A549 (cell line): ENCODE results near the gene TMEM18. TPM values are rescaled to one million over a fixed set of nuclear protein-coding genes. Genes with fewer than 3 reads are reported as not detected.

Source experiments
- ATAC-seq, 2 experiments: fragments of 200-7000 bp in 1 of 2; fragments of >200 bp in 1 of 2; cut with Nextera tagmentation in 1 of 2; cut with Tn5 transposase in 1 of 2; 3 replicates each; pipeline versions ENCODE4 v1.8.0 to v1.9.1; 2018 to 2020; ENCODE audit warnings: mild to moderate bottlenecking in 1 of 2, moderate library complexity in 1 of 2
- CTCF ChIA-PET: fragments of 300-600 bp; sonication (Branson Sonifier 250); formaldehyde crosslinking; extraction: SDS; loops from one replicate; lab custom pipeline; 2021; ENCODE audit warnings: antibody characterized with exemption, inconsistent platforms; lab: Yijun Ruan, JAX
- POLR2A ChIA-PET: fragments of 350-600 bp; formaldehyde crosslinking; extraction: SDS; loops from one replicate; lab custom pipeline; 2021; ENCODE audit warnings: antibody characterized with exemption, inconsistent platforms; lab: Yijun Ruan, JAX
- DNase-seq, 2 experiments: peaks; one replicate each; pipeline versions ENCODE4 v3.0.0 to v3.0.0-alpha.2; 2011 to 2016; ENCODE audit warnings: low read depth in 1 of 2, low spot score in 1 of 2
- FAIRE-seq: peaks from 2 replicates; lab custom pipeline; 2011; peaks lifted over from hg19 to GRCh38; lab: Jason Lieb, UNC
- H3K27ac ChIP-seq, 2 experiments: fragments of >200 bp; sonication (Bioruptor Twin); formaldehyde crosslinking; 3 replicates each; pipeline ENCODE4 v1.5.1; 2016 to 2017
- H3K4me1 ChIP-seq: fragments of >200 bp; sonication (Bioruptor Twin); formaldehyde crosslinking; 3 replicates; pipeline ENCODE4 v1.6.1; 2016
- H3K4me2 ChIP-seq: fragments of >200 bp; sonication (Bioruptor Twin); formaldehyde crosslinking; 3 replicates; pipeline ENCODE4 v1.6.1; 2016
- H3K4me3 ChIP-seq: fragments of >200 bp; sonication (Bioruptor Twin); formaldehyde crosslinking; 3 replicates; pipeline ENCODE4 v1.5.1; 2016
- H3K9me3 ChIP-seq: fragments of >200 bp; sonication (Bioruptor Twin); formaldehyde crosslinking; 3 replicates; pipeline ENCODE4 v1.6.1; 2016
- BHLHE40 ChIP-seq: IDR thresholded peaks from 2 replicates; pipeline ENCODE4 v1.6.1; 2012; ENCODE audit warnings: low read depth, low read length, inconsistent platforms
- CHD4 ChIP-seq: fragments of 200-600 bp; sonication (generic); IDR thresholded peaks from 2 replicates; pipeline ENCODE4 v1.6.1; 2016; ENCODE audit warnings: antibody characterized with exemption, mild to moderate bottlenecking, borderline replicate concordance
- EHF ChIP-seq: fragments of 250-450 bp; sonication (Bioruptor Pico); IDR thresholded peaks from 2 replicates; pipeline ENCODE4 v1.5.0; 2020; ENCODE audit warnings: mild to moderate bottlenecking
- EHMT2 ChIP-seq: fragments of 200-600 bp; sonication (generic); IDR thresholded peaks from 2 replicates; pipeline ENCODE4 v1.6.1; 2016; ENCODE audit warnings: antibody characterized with exemption, low read depth, mild to moderate bottlenecking, moderate library complexity
- ESRRA ChIP-seq: fragments of 150-350 bp; IDR thresholded peaks from 2 replicates; pipeline ENCODE4 v1.6.1; 2014; ENCODE audit warnings: mild to moderate bottlenecking, low read length, borderline replicate concordance
- GATA3 ChIP-seq: IDR thresholded peaks from 2 replicates; pipeline ENCODE4 v1.6.1; 2012; ENCODE audit warnings: borderline replicate concordance
- HEYL ChIP-seq: fragments of 250-450 bp; sonication (Bioruptor Pico); IDR thresholded peaks from 2 replicates; pipeline ENCODE4 v1.8.0; 2021; ENCODE audit warnings: mild to moderate bottlenecking, moderate library complexity
- HOXB13 ChIP-seq: fragments of 250-450 bp; sonication (Bioruptor Pico); IDR thresholded peaks from 2 replicates; pipeline ENCODE4 v1.5.0; 2020; ENCODE audit warnings: low read depth, mild to moderate bottlenecking, moderate library complexity
- KDM1A ChIP-seq: fragments of 200-600 bp; sonication (generic); IDR thresholded peaks from 2 replicates; pipeline ENCODE4 v1.6.1; 2016; ENCODE audit warnings: low read depth, mild to moderate bottlenecking
- KDM5A ChIP-seq: fragments of 200-600 bp; sonication (generic); IDR thresholded peaks from 2 replicates; pipeline ENCODE4 v1.6.1; 2016; ENCODE audit warnings: antibody characterized with exemption, mild to moderate bottlenecking
- MAZ ChIP-seq: fragments of 150-350 bp; IDR thresholded peaks from 2 replicates; pipeline ENCODE4 v1.6.1; 2014; ENCODE audit warnings: antibody characterized with exemption, low read depth, low read length, borderline replicate concordance
- NFE2L2 ChIP-seq: fragments of 150-350 bp; conservative IDR thresholded peaks from 2 replicates; pipeline ENCODE4 v1.6.1; 2014; ENCODE audit warnings: low read length
- NR3C1 ChIP-seq: fragments of >200 bp; sonication (Bioruptor Twin); formaldehyde crosslinking; IDR thresholded peaks from 3 replicates; pipeline ENCODE4 v1.6.1; 2017
- POLR2A ChIP-seq: IDR thresholded peaks from 2 replicates; pipeline ENCODE4 v1.6.1; 2012; ENCODE audit warnings: mild to moderate bottlenecking, low read length
- POLR2AphosphoS2 ChIP-seq: conservative IDR thresholded peaks from 2 replicates; pipeline ENCODE4 v1.6.1; 2012; ENCODE audit warnings: low read length, improper control_type of control experiment, inconsistent platforms
- RAD21 ChIP-seq, 2 experiments: fragments of >200 bp in 1 of 2; sonication (Bioruptor Twin) in 1 of 2; formaldehyde crosslinking in 1 of 2; IDR thresholded peaks in 1 of 2; conservative IDR thresholded peaks in 1 of 2; 2 replicates in 1 of 2; 3 replicates in 1 of 2; pipeline ENCODE4 v1.6.1; 2012 to 2018; ENCODE audit warnings: inconsistent platforms in 1 of 2
- SREBF2 ChIP-seq: fragments of 450-650 bp; IDR thresholded peaks from 2 replicates; pipeline ENCODE4 v1.6.1; 2014; ENCODE audit warnings: mild to moderate bottlenecking, moderate library complexity
- ZNF302 ChIP-seq: fragments of 250-450 bp; sonication (Bioruptor Pico); IDR thresholded peaks from 2 replicates; pipeline ENCODE4 v1.9.0; 2021; ENCODE audit warnings: inconsistent platforms, mild to moderate bottlenecking, moderate library complexity
- WGBS: methylation state at CpG from one replicate; pipeline ENCODE4 v1.1.6; 2017; ENCODE audit errors: missing lambda C conversion rate; 5-methylcytosine and 5-hydroxymethylcytosine counted together
- polyA plus RNA-seq, 4 experiments: library from polyadenylated mRNA; depleted of rRNA in 3 of 4; stranded (reverse); fragments of >200 nt; fragmentation: RNase III in 1 of 4; extraction: RNeasy Plus Mini Kit Qiagen cat#74134 plus additional on column Dnase treatment in 1 of 4; gene quantifications; 2 replicates in 3 of 4; 3 replicates in 1 of 4; pipeline ENCODE4 v1.2.3, GENCODE V29; 2011 to 2017
- TF ChIP-seq, protein P1 (sequence below): fragments of 250-450 bp; sonication (Bioruptor Pico); IDR thresholded peaks from 2 replicates; pipeline ENCODE4 v1.5.0; 2020; ENCODE audit warnings: low read depth, mild to moderate bottlenecking, moderate library complexity
- TF ChIP-seq, protein P2 (sequence below): fragments of 450-650 bp; IDR thresholded peaks from 2 replicates; pipeline ENCODE4 v1.6.1; 2014; ENCODE audit warnings: antibody characterized with exemption
- TF ChIP-seq, protein P3 (sequence below): fragments of >200 bp; sonication (Bioruptor Twin); formaldehyde crosslinking; IDR thresholded peaks from 3 replicates; pipeline ENCODE4 v1.5.1; 2016
- TF ChIP-seq, protein P4 (sequence below): fragments of 200-600 bp; sonication (generic); IDR thresholded peaks from 2 replicates; pipeline ENCODE4 v1.6.1; 2016; ENCODE audit warnings: antibody characterized with exemption, mild to moderate bottlenecking, moderate library complexity
- TF ChIP-seq, protein P5 (sequence below): IDR thresholded peaks from 2 replicates; pipeline ENCODE4 v1.6.1; 2012; ENCODE audit warnings: low read depth, borderline replicate concordance

TMEM18 gene
- polyA plus RNA-seq, 2 of the 4 experiments (the other 2 are of a cell fraction) = 35.6 to 75.0 TPM

DNA sequence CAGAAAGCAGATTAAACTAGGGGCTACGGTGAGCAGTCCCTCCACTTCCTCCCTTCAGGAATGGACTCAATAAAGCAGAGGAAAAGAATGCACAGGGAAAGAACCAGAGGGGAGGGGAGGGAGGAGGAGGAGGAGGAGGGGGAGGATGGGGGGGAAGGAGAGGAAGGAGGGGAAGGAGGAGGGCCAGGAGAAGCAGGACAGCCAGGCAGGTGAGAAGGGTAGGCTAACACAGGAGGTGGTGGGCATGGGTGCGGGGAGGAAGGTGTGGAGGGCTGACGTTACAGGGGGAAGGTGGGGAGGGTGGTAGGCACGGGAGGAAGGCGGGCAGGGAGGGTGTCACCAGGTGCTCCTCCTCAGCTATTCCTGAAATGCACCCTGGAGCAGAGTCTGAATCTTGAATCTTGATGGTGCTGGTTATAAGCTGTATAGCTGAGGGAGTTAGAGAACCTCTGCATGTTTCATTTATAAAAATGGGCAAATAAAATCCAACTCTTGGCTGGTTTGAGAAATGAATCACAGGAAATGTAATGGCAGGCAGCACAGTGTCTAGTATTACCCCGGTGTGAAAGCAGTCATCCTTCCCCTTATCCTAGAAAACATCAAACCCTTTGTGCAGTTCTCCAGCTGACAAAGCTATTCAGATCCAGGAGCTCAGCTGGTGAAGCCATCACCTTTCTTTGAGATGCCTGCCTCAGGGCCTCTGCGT, 3.4 kb downstream of the TMEM18 start:
- no peak for ATAC-seq
- CTCF ChIA-PET = interaction anchor here (1.6 kb wide), 1 partner anchor 11 kb away, joined by 5 read pairs; no protein-coding TSS in a partner anchor
- H3K4me1 ChIP-seq = peaks cover 23% of the 10 kb centered on the region
- TF ChIP-seq CHD4 = no peak
- TF ChIP-seq, protein P1, sequence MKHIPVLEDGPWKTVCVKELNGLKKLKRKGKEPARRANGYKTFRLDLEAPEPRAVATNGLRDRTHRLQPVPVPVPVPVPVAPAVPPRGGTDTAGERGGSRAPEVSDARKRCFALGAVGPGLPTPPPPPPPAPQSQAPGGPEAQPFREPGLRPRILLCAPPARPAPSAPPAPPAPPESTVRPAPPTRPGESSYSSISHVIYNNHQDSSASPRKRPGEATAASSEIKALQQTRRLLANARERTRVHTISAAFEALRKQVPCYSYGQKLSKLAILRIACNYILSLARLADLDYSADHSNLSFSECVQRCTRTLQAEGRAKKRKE (CRISPR knock-in tag) = no peak
- TF ChIP-seq KDM1A = no peak
- TF ChIP-seq BHLHE40 = no peak
- no peak for TF ChIP-seq SREBF2
- no peak for TF ChIP-seq EHF
- TF ChIP-seq, protein P2, sequence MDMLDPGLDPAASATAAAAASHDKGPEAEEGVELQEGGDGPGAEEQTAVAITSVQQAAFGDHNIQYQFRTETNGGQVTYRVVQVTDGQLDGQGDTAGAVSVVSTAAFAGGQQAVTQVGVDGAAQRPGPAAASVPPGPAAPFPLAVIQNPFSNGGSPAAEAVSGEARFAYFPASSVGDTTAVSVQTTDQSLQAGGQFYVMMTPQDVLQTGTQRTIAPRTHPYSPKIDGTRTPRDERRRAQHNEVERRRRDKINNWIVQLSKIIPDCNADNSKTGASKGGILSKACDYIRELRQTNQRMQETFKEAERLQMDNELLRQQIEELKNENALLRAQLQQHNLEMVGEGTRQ = no peak
- TF ChIP-seq, all 56 proteins: peak for 0
- H3K9me3 ChIP-seq = no peaks in the 10 kb centered on the region
- H3K4me3 ChIP-seq = no peak overlapping the region
- DNase-seq (no peak), FAIRE-seq (no peak)
- peak overlapping the region in 1 of 2 experiments; percentile 5; a peak in 1 of 6 replicates for H3K27ac ChIP-seq
- H3K4me2 ChIP-seq = no peak overlapping the region
- WGBS = 82% methylated on average over 7 of the region's 7 CpGs
- POLR2A ChIA-PET = no interaction called here

DNA sequence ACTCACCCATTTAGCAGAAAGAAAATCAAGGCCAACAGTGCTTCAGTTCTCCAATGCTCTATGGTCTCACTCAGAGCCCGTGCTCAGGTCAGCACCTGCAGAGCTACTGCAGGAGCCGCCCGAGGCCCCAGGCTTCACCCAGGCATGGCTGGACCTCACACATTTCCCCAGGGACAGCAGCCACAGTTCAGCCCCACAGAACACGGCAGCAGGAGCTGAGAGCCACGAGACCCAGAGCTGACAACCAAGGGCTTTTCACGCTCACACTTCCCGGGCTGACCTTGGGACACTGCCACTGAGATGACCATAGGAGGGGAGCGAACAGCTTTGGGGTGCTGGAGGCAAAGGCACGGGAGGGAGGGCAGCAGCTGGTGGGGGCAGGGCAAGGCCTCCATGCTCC, 4.2 kb downstream of the TMEM18 start:
- FAIRE-seq = no peak
- Histone ChIP-seq H3K4me2 (no peak overlapping the region), H3K9me3 (peaks cover 2% of the 10 kb centered on the region; the same call in 1 of the 3 replicates), H3K4me1 (peaks cover 20% of the 10 kb centered on the region), H3K27ac (0 out of 6 replicates have a peak overlapping the region, but pooled peaks of 1 of the 2 experiments have one; percentile 5), H3K4me3 (no peak overlapping the region)
- DNase-seq = no peak
- ChIA-PET CTCF (no interaction called here), POLR2A (no interaction called here)
- 93% methylated on average over 7 of the region's 9 CpGs for WGBS
- TF ChIP-seq ESRRA (no peak), HEYL (CRISPR knock-in tag) (no peak), POLR2AphosphoS2 (no peak), EHMT2 (no peak), RAD21 (conservative IDR thresholded peaks at IDR 0.05 in 1 of 2, IDR thresholded peaks at IDR 0.05 in 1 of 2) (no peak), ZNF302 (no peak), HOXB13 (CRISPR knock-in tag) (no peak), NR3C1 (no peak), BHLHE40 (no peak), KDM5A (no peak), POLR2A (no peak), GATA3 (no peak), NFE2L2 (no peak), EHF (no peak), MAZ (no peak)
- TF ChIP-seq, protein P3, sequence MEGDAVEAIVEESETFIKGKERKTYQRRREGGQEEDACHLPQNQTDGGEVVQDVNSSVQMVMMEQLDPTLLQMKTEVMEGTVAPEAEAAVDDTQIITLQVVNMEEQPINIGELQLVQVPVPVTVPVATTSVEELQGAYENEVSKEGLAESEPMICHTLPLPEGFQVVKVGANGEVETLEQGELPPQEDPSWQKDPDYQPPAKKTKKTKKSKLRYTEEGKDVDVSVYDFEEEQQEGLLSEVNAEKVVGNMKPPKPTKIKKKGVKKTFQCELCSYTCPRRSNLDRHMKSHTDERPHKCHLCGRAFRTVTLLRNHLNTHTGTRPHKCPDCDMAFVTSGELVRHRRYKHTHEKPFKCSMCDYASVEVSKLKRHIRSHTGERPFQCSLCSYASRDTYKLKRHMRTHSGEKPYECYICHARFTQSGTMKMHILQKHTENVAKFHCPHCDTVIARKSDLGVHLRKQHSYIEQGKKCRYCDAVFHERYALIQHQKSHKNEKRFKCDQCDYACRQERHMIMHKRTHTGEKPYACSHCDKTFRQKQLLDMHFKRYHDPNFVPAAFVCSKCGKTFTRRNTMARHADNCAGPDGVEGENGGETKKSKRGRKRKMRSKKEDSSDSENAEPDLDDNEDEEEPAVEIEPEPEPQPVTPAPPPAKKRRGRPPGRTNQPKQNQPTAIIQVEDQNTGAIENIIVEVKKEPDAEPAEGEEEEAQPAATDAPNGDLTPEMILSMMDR = no peak
- TF ChIP-seq, protein P4, sequence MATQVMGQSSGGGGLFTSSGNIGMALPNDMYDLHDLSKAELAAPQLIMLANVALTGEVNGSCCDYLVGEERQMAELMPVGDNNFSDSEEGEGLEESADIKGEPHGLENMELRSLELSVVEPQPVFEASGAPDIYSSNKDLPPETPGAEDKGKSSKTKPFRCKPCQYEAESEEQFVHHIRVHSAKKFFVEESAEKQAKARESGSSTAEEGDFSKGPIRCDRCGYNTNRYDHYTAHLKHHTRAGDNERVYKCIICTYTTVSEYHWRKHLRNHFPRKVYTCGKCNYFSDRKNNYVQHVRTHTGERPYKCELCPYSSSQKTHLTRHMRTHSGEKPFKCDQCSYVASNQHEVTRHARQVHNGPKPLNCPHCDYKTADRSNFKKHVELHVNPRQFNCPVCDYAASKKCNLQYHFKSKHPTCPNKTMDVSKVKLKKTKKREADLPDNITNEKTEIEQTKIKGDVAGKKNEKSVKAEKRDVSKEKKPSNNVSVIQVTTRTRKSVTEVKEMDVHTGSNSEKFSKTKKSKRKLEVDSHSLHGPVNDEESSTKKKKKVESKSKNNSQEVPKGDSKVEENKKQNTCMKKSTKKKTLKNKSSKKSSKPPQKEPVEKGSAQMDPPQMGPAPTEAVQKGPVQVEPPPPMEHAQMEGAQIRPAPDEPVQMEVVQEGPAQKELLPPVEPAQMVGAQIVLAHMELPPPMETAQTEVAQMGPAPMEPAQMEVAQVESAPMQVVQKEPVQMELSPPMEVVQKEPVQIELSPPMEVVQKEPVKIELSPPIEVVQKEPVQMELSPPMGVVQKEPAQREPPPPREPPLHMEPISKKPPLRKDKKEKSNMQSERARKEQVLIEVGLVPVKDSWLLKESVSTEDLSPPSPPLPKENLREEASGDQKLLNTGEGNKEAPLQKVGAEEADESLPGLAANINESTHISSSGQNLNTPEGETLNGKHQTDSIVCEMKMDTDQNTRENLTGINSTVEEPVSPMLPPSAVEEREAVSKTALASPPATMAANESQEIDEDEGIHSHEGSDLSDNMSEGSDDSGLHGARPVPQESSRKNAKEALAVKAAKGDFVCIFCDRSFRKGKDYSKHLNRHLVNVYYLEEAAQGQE = no peak
- TF ChIP-seq, protein P5, sequence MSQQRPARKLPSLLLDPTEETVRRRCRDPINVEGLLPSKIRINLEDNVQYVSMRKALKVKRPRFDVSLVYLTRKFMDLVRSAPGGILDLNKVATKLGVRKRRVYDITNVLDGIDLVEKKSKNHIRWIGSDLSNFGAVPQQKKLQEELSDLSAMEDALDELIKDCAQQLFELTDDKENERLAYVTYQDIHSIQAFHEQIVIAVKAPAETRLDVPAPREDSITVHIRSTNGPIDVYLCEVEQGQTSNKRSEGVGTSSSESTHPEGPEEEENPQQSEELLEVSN = no peak
- TF ChIP-seq, protein P2 = no peak
- no peak for ATAC-seq
